HG02763 (cell line): ENCODE data around the gene OIT3.
"Not testable (repeated sequence)": the region's sequence is repeated elsewhere in the genome, so short reads cannot be mapped to it uniquely, and the experiment has no call there.

Source experiments
- ATAC-seq: cut with Tn5 transposase; IDR thresholded peaks from one replicate; pipeline ENCODE4 v1.9.1; 2021; ENCODE audit warnings: mild to moderate bottlenecking, moderate library complexity; ENCODE audit not compliant: unreplicated experiment

Gene OIT3

DNA sequence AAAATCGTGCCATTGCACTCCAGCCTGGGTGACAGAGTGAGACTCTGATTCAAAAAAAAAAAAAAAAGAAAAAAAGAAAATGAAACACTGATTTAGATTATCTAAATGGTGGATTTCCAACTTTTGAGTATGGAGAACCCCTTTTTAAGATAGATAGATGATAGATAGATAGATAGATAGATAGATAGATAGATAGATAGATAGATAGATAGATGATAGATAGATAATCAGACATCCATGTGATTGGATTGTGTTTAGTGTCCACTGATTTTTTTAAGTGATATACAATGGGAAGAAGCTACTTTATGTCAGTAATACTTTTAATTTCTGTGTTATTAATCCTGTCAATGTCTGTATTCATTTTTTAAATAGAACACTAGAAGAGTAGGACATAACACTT, 6.0 kb downstream of the OIT3 start:
- ATAC-seq, result no peak

- not testable (repeated sequence) for ATAC-seq
Measured at GRCh38 chr10:72903941-72904446, 10.5 kb downstream of the OIT3 start.

- ATAC-seq, result no peak
Measured at GRCh38 chr10:72904806-72905205, 11.3 kb downstream of the OIT3 start.

- no peak for ATAC-seq
Measured at GRCh38 chr10:72906446-72906845, 12.9 kb downstream of the OIT3 start.

- no peak for ATAC-seq
Measured at GRCh38 chr10:72910705-72911104, 17.2 kb downstream of the OIT3 start.

- ATAC-seq, result no peak
Measured at GRCh38 chr10:72911758-72912157, 18.2 kb downstream of the OIT3 start.

GRCh38 chr10:72912736-72913135, 19.2 kb downstream of the OIT3 start:
- ATAC-seq, result no peak

- ATAC-seq, result no peak
Measured at GRCh38 chr10:72913287-72913686, 19.7 kb downstream of the OIT3 start.

- not testable (repeated sequence) for ATAC-seq
Measured at GRCh38 chr10:72917201-72917600, 23.7 kb downstream of the OIT3 start.

GRCh38 chr10:72917803-72918332, 24.3 kb downstream of the OIT3 start:
- ATAC-seq, result not testable (repeated sequence)

DNA sequence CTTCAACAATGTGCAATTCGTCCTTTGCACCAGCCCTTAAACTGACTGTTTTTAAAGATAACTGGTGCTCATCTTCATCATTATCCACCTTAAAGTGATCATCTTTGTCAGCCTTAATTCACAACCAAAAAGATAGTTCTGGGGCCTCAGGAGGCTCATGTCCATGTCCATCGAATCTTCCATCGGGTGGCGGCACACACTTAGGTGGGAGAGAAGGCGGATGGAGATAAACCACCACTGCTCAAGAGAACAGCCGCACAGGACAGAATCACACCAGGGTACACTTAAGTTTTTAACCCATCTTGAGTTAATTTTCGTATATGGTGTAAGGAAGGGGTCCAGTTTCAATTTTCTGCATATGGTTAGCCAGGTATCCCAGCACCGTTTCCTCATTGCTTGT, 24.8 kb downstream of the OIT3 start:
- no peak for ATAC-seq

DNA sequence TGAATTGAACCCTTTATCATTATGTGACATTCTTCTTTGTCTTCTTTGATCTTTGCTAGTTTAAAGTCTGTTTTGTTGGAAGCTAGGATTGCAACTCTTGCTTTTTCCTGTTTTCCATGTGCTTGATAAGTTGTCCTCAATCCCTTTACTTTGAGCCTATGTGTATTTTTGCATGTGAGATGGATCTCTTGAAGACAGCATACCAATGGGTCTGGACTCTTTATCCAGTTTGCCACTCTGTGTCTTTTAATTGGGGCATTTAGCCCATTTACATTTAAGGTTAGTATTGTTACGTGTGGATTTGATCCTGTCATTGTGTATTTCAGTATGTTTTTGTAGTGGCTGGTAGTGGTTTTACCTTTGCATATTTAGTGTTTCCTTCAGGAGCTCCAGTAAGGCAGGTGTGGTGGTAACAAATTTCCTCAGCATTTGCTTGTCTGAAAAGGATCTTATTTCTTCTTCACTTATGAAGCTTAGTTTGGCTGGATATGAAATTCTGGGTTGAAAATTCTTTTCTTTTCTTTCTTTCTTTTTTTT, 27.7 kb downstream of the OIT3 start:
- ATAC-seq, result not testable (repeated sequence)

DNA sequence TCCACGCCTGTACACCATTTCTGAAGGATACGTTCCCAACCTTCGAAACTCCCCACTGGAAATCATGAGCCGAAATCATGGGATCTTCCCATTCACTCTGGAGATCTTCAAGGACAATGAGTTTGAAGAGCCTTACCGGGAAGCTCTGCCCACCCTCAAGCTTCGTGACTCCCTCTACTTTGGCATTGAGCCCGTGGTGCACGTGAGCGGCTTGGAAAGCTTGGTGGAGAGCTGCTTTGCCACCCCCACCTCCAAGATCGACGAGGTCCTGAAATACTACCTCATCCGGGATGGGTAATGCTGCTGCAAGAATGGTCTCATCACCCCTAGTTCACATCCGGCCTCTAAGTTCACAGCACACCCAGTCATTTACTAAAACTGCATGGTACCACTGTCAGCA, 30.8 kb downstream of the OIT3 start:
- no peak for ATAC-seq

- ATAC-seq, result no peak
Measured at GRCh38 chr10:72925951-72926465, 32.5 kb downstream of the OIT3 start.

GRCh38 chr10:72927485-72927884, 33.9 kb downstream of the OIT3 start:
- ATAC-seq, result no peak

GRCh38 chr10:72928798-72929197, 35.3 kb downstream of the OIT3 start:
- ATAC-seq, result no peak

DNA sequence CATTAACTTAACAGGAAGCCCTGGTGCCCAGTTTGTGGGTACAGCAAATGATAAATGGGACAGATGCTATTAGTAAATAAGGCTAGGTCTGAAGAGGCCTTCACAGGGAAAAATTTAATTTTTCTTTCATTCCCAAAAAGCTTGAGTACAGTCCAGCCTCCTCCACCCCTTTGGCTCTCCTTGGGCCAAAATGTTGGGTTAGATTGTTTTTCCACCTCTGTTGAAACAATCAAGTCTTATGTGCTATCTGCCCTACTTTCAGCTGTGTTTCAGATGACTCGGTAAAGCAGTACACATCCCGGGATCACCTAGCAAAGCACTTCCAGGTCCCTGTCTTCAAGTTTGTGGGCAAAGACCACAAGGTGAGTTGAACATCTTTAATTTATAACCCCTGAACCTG, 36.7 kb downstream of the OIT3 start:
- ATAC-seq, result no peak

GRCh38 chr10:72932259-72933015, 38.9 kb downstream of the OIT3 start:
- ATAC-seq, result no peak

- ATAC-seq, result no peak
Measured at GRCh38 chr10:72935361-72935760, 41.8 kb downstream of the OIT3 start.

GRCh38 chr10:72943498-72944234, 50.1 kb downstream of the OIT3 start:
- no peak for ATAC-seq

- ATAC-seq, result no peak
Measured at GRCh38 chr10:72946963-72947362, 53.4 kb downstream of the OIT3 start.
